SK-N-SH (cell line): ENCODE measurements around the gene FAM83D.

Experiments
- CHD2 ChIP-seq: fragments of 150-350 bp; IDR thresholded peaks from 2 replicates; pipeline ENCODE4 v1.6.1; 2018; ENCODE audit warnings: low read length; ENCODE audit not compliant: partially characterized antibody
- NFIC ChIP-seq: IDR thresholded peaks from 2 replicates; pipeline ENCODE4 v1.4.0; 2012; ENCODE audit warnings: borderline replicate concordance
- TF ChIP-seq, protein P1 (sequence below): fragments of 200-600 bp; sonication (generic); IDR thresholded peaks from 2 replicates; pipeline ENCODE4 v1.6.1; 2017; ENCODE audit warnings: antibody characterized with exemption, mild to moderate bottlenecking, moderate library complexity

DNA sequence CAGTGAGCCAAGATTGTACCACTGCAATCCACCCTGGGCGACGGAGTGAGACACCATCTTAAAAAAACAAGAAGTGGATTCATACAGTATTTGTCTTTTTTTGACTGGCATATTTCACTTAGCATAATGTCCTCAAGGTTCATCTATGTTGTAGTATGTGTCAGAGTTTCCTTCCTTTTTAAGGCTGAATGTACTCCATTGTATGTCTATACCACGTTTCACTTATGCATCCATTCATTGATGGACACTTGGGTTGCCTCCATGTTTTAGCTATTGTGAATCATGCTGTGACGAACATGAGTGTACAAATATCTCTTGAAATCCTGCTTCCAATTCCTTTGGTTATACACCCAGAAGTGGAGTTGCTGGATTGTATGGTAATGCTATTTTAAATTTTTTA, 28.9 kb upstream of the FAM83D start:
- TF ChIP-seq, protein P1, sequence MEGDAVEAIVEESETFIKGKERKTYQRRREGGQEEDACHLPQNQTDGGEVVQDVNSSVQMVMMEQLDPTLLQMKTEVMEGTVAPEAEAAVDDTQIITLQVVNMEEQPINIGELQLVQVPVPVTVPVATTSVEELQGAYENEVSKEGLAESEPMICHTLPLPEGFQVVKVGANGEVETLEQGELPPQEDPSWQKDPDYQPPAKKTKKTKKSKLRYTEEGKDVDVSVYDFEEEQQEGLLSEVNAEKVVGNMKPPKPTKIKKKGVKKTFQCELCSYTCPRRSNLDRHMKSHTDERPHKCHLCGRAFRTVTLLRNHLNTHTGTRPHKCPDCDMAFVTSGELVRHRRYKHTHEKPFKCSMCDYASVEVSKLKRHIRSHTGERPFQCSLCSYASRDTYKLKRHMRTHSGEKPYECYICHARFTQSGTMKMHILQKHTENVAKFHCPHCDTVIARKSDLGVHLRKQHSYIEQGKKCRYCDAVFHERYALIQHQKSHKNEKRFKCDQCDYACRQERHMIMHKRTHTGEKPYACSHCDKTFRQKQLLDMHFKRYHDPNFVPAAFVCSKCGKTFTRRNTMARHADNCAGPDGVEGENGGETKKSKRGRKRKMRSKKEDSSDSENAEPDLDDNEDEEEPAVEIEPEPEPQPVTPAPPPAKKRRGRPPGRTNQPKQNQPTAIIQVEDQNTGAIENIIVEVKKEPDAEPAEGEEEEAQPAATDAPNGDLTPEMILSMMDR, result no peak
- TF ChIP-seq CHD2 (no peak), NFIC (no peak)
